Vagina (tissue), 2 donors: ENCODE data around the gene LAMA1. TPM values are rescaled to one million over a fixed set of nuclear protein-coding genes. Genes with fewer than 3 reads are reported as not detected.

Experiments
- DNase-seq, 2 donors: peaks; one replicate each; pipeline ENCODE4 v3.0.0-alpha.2; 2017; ENCODE audit errors: extremely low spot score in 2 of 2
- H3K27ac ChIP-seq: fragments of 200-600 bp; sonication (generic); one replicate; pipeline ENCODE4 v1.5.1; 2019
- H3K27me3 ChIP-seq: fragments of 200-600 bp; sonication (generic); one replicate; pipeline ENCODE4 v1.5.1; 2019
- H3K36me3 ChIP-seq, 2 donors: fragments of 200-600 bp; sonication (generic); one replicate each; pipeline ENCODE4 v1.5.1; 2017 to 2019
- H3K4me1 ChIP-seq: fragments of 200-600 bp; sonication (generic); one replicate; pipeline ENCODE4 v1.5.1; 2019
- H3K4me3 ChIP-seq, 2 donors: fragments of 200-600 bp; sonication (generic); 1 replicate in 1 of 2; 2 replicates in 1 of 2; pipeline ENCODE4 v1.5.1; 2016 to 2019
- H3K9me3 ChIP-seq: fragments of 200-600 bp; sonication (generic); one replicate; pipeline ENCODE4 v1.5.1; 2019
- POLR2A ChIP-seq, 2 donors: fragments of 450-650 bp; IDR thresholded peaks; one replicate each; pipeline ENCODE4 v1.6.1; 2017; ENCODE audit warnings: antibody characterized with exemption in 2 of 2, mild to moderate bottlenecking in 2 of 2, moderate library complexity in 2 of 2
- POLR2AphosphoS5 ChIP-seq, 2 donors: sonication (generic); formaldehyde crosslinking; IDR thresholded peaks; one replicate each; pipeline ENCODE4 v1.9.0; 2017; ENCODE audit warnings: antibody characterized with exemption in 2 of 2, mild to moderate bottlenecking in 2 of 2, low read depth in 1 of 2; ENCODE audit not compliant: insufficient read depth in 1 of 2
- intact Hi-C: fragments of 100-400 bp; cut with DNase I; formaldehyde crosslinking; loops from one replicate; pipeline ENCODE4 v1.15.1; 2023
- total RNA-seq: library from RNA; depleted of rRNA; stranded (reverse); fragments of >200 nt; gene quantifications from one replicate; pipeline ENCODE4 v1.2.3, GENCODE V29; 2016
- TF ChIP-seq, protein P1 (sequence below), 3 experiments: fragments of 450-650 bp in 2 of 3; fragments of 200-600 bp in 1 of 3; sonication (generic) in 1 of 3; IDR thresholded peaks; one replicate each; pipeline ENCODE4 v1.5.1; 2017 to 2019; ENCODE audit warnings: antibody characterized with exemption in 3 of 3, mild to moderate bottlenecking in 2 of 3, moderate library complexity in 2 of 3

LAMA1 gene
- total RNA-seq, 1 donor from 2014 or later: 1.5 TPM

DNA sequence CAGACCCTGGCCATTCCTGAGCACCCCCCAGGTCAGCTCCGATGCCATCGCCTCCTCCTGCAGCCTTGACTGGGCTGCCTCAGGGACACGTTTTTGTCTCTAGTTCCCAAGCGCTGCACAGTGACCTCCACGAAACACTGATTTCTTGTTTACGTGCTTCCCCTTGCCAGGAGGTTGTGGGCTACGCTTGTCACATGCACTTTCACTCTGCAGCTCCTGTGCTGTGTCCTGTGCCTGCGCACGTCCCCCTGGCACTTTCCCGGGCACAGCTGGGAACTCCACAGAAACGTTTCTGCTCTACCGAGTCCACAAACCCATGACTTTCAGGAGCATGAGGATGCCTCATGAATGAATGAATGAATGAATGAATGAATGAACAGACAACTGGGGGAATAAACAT lies 160.6 kb downstream of the LAMA1 start:
- H3K27me3 ChIP-seq: no peaks in the 10 kb centered on the region
- intact Hi-C loops: no loop called here
- peaks cover 3% of the 10 kb centered on the region for H3K9me3 ChIP-seq
- H3K4me3 ChIP-seq: no peak overlapping the region
- no peaks in the 10 kb centered on the region for H3K4me1 ChIP-seq
- TF ChIP-seq, protein P1, sequence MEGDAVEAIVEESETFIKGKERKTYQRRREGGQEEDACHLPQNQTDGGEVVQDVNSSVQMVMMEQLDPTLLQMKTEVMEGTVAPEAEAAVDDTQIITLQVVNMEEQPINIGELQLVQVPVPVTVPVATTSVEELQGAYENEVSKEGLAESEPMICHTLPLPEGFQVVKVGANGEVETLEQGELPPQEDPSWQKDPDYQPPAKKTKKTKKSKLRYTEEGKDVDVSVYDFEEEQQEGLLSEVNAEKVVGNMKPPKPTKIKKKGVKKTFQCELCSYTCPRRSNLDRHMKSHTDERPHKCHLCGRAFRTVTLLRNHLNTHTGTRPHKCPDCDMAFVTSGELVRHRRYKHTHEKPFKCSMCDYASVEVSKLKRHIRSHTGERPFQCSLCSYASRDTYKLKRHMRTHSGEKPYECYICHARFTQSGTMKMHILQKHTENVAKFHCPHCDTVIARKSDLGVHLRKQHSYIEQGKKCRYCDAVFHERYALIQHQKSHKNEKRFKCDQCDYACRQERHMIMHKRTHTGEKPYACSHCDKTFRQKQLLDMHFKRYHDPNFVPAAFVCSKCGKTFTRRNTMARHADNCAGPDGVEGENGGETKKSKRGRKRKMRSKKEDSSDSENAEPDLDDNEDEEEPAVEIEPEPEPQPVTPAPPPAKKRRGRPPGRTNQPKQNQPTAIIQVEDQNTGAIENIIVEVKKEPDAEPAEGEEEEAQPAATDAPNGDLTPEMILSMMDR (IDR thresholded peaks at IDR 0.05): no peak
- TF ChIP-seq POLR2A (IDR thresholded peaks at IDR 0.05): no peak
- TF ChIP-seq POLR2AphosphoS5 (IDR thresholded peaks at IDR 0.05; ENCODE audit: insufficient read depth in 1 of 2, low read depth in 1 of 2): no peak
- no peak for DNase-seq
- no peak overlapping the region for H3K27ac ChIP-seq
- no peaks in the 10 kb centered on the region for H3K36me3 ChIP-seq

DNA sequence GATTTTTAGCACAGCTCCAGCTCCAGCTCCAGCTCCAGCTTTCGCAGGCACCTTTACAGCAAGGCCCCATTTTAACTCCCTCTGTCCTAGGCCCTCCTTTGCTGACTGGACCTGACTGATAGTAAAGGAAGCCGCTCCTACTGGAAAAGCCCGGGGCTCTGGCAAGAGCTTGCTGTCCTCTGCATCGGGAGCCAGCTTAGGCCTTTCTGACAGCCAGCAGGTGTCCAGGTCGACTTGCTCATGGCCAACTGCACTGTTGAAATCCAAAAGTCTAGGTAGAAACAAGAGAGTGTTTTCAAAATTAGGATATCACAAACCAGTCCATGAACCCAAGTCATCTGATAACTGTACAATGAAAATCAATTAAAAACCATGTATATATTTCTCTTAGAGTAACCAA lies 161.1 kb downstream of the LAMA1 start:
- DNase-seq: no peak
- intact Hi-C loops: no loop called here
- H3K4me1 ChIP-seq: no peaks in the 10 kb centered on the region
- no peaks in the 10 kb centered on the region for H3K36me3 ChIP-seq
- no peak overlapping the region for H3K27ac ChIP-seq
- TF ChIP-seq, protein P1 (IDR thresholded peaks at IDR 0.05): no peak
- TF ChIP-seq POLR2A (IDR thresholded peaks at IDR 0.05) (no peak), POLR2AphosphoS5 (IDR thresholded peaks at IDR 0.05; ENCODE audit: insufficient read depth in 1 of 2, low read depth in 1 of 2) (no peak)
- H3K9me3 ChIP-seq: peaks cover 3% of the 10 kb centered on the region
- no peaks in the 10 kb centered on the region for H3K27me3 ChIP-seq
- H3K4me3 ChIP-seq: no peak overlapping the region

DNA sequence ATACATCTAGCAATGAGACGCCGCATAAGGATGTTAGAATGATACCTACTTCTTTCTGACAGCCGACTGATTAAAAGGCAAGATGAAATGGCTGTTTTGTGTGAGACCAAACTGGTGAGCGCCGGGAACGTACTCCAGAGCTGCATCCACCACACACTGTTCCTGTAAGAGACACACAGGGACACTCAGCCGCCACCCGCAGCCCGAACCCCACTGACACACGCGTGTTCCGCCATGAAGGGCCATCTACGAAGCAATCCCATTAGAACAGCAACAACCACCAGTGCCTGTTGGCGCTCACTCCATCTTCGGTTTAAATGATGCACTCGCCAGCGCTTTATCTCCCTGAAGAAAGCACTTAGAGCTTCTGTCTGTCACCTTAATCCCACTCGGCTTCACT lies 162.3 kb downstream of the LAMA1 start:
- Histone ChIP-seq H3K9me3 (peaks cover 3% of the 10 kb centered on the region), H3K27me3 (no peaks in the 10 kb centered on the region), H3K27ac (no peak overlapping the region), H3K4me3 (no peak overlapping the region), H3K36me3 (no peaks in the 10 kb centered on the region), H3K4me1 (no peaks in the 10 kb centered on the region)
- DNase-seq: no peak
- TF ChIP-seq, protein P1 (IDR thresholded peaks at IDR 0.05): no peak
- TF ChIP-seq POLR2A (IDR thresholded peaks at IDR 0.05) (no peak), POLR2AphosphoS5 (IDR thresholded peaks at IDR 0.05; ENCODE audit: insufficient read depth in 1 of 2, low read depth in 1 of 2) (no peak)
- intact Hi-C loops: no loop called here

DNA sequence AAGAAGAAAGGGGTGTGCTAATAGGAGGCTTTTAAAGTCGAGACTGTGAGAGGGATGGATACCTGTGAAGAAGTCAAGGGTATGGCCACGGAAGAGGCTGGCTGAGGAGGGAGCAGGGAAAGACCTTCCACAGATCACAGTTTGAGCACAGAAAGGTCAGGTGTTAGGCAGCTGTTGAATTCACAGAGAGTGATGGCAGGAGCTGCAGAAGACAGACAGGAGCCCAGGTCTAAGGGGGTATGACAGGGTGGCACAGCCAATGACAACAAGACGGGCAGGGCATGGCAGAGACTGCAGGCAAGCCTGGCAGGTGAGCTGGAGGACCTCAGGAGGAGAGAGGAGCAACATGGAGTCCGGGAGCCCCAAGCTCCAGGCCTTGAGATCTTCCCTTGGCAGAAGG lies 163.1 kb downstream of the LAMA1 start:
- no peaks in the 10 kb centered on the region for H3K4me1 ChIP-seq
- intact Hi-C loops: no loop called here
- H3K27ac ChIP-seq: no peak overlapping the region
- no peak for TF ChIP-seq POLR2AphosphoS5 (IDR thresholded peaks at IDR 0.05; ENCODE audit: insufficient read depth in 1 of 2, low read depth in 1 of 2)
- TF ChIP-seq, protein P1 (IDR thresholded peaks at IDR 0.05): no peak
- no peak for TF ChIP-seq POLR2A (IDR thresholded peaks at IDR 0.05)
- DNase-seq: no peak
- H3K27me3 ChIP-seq: no peaks in the 10 kb centered on the region
- H3K4me3 ChIP-seq: no peak overlapping the region
- H3K9me3 ChIP-seq: no peaks in the 10 kb centered on the region
- no peaks in the 10 kb centered on the region for H3K36me3 ChIP-seq

DNA sequence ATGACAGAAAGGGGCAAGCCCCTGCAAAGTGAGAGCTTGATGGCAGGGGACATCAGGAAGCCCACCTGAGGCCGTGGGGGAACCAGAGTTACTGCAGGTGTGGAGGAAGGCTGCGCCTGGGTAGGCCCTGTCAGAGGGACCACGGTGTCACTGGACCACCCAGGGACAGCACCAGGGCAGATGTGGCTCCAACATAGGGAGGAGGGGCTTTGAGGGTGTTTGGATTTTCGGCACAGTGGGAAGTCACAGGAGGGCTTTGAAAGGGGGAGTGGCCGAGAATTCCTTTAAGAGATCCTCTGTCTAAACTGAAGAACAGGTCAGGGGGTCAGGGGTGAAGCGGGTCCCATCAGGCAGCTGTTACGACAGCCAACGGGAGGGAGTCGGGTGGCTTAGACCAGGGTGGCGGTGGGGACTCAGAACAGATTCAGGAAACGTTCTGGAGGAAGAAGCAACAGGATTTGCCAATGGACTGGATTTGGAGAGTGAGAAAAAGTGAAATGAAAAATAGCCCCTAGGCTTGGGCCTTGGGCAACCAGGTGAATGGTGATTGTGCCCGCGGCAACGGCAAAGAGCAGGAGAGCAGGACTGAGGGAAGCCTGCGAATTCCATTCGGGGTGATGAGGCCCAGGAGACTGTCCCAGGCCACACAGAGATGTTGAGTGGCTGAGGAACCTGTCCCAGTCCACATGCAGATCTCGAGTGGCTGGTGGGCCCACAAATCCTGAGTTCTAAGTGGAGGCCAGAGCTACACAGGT lies 166.1 kb downstream of the LAMA1 start:
- Histone ChIP-seq H3K27ac (no peak overlapping the region), H3K9me3 (no peaks in the 10 kb centered on the region), H3K36me3 (no peaks in the 10 kb centered on the region), H3K27me3 (no peaks in the 10 kb centered on the region), H3K4me3 (no peak overlapping the region), H3K4me1 (no peaks in the 10 kb centered on the region)
- intact Hi-C loops: no loop called here
- TF ChIP-seq POLR2A (IDR thresholded peaks at IDR 0.05) (no peak), POLR2AphosphoS5 (IDR thresholded peaks at IDR 0.05; ENCODE audit: insufficient read depth in 1 of 2, low read depth in 1 of 2) (no peak)
- TF ChIP-seq, protein P1 (IDR thresholded peaks at IDR 0.05): no peak
- peak in 1 of 2 donors; percentile 69 for DNase-seq
